IMR-90 (cell line): ENCODE measurements around the gene AHI1.

Experiments used
- CEBPB ChIP-seq: IDR thresholded peaks from 2 replicates; pipeline ENCODE4 v1.6.1; 2012; ENCODE audit warnings: low read depth, low read length, improper control_type of control experiment
- POLR2A ChIP-seq: IDR thresholded peaks from 2 replicates; pipeline ENCODE4 v1.6.1; 2012; ENCODE audit warnings: mild to moderate bottlenecking, low read depth, low read length
- RCOR1 ChIP-seq: IDR thresholded peaks from 2 replicates; pipeline ENCODE4 v1.6.1; 2012; ENCODE audit warnings: mild to moderate bottlenecking, low read length, improper control_type of control experiment; ENCODE audit not compliant: insufficient replicate concordance
- TF ChIP-seq, protein P1 (sequence below): fragments of 150-350 bp; IDR thresholded peaks from 2 replicates; pipeline ENCODE4 v1.6.1; 2017; ENCODE audit warnings: mild to moderate bottlenecking, antibody characterized with exemption, low read length, low read depth
- TF ChIP-seq, protein P2 (sequence below): conservative IDR thresholded peaks from 2 replicates; pipeline ENCODE4 v1.5.1; 2012; ENCODE audit warnings: mild to moderate bottlenecking, low read depth, low read length, improper control_type of control experiment

DNA sequence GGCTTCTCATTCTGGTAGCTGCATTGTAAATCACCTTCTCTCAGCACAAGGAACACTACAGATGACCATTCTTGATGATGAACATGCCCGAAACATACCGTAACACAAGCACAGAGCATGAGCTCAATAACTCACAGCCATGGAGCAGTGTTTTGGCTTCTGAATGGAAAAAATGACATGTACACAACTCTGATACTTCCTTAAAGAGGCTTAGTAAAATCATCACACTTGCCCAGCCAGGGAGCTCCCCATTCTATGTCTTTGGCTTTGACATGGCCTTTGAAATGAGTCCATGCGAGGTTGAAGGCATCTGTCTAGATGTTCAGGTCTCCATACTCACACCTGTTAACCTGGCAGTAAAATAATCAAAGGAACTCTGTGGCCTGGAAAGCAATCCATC is 228.8 kb downstream of the AHI1 start:
- no peak for TF ChIP-seq CEBPB
- TF ChIP-seq, protein P1, sequence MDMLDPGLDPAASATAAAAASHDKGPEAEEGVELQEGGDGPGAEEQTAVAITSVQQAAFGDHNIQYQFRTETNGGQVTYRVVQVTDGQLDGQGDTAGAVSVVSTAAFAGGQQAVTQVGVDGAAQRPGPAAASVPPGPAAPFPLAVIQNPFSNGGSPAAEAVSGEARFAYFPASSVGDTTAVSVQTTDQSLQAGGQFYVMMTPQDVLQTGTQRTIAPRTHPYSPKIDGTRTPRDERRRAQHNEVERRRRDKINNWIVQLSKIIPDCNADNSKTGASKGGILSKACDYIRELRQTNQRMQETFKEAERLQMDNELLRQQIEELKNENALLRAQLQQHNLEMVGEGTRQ = no peak
- no peak for TF ChIP-seq POLR2A
- TF ChIP-seq, protein P2, sequence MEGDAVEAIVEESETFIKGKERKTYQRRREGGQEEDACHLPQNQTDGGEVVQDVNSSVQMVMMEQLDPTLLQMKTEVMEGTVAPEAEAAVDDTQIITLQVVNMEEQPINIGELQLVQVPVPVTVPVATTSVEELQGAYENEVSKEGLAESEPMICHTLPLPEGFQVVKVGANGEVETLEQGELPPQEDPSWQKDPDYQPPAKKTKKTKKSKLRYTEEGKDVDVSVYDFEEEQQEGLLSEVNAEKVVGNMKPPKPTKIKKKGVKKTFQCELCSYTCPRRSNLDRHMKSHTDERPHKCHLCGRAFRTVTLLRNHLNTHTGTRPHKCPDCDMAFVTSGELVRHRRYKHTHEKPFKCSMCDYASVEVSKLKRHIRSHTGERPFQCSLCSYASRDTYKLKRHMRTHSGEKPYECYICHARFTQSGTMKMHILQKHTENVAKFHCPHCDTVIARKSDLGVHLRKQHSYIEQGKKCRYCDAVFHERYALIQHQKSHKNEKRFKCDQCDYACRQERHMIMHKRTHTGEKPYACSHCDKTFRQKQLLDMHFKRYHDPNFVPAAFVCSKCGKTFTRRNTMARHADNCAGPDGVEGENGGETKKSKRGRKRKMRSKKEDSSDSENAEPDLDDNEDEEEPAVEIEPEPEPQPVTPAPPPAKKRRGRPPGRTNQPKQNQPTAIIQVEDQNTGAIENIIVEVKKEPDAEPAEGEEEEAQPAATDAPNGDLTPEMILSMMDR = no peak
- TF ChIP-seq RCOR1 = no peak
